B cell (primary cell): Measurements from ENCODE around the gene OTOF.

Source experiments
- EZH2 ChIP-seq: IDR thresholded peaks from 2 replicates; pipeline ENCODE4 v1.6.1; 2012; ENCODE audit warnings: borderline replicate concordance, low read depth, mild to moderate bottlenecking, moderate library complexity, low read length; ENCODE audit not compliant: insufficient read depth, poor library complexity, severe bottlenecking
- TF ChIP-seq, protein P1 (sequence below): fragments of 200-600 bp; IDR thresholded peaks from one replicate; pipeline ENCODE4 v1.8.0; 2022; ENCODE audit warnings: antibody characterized with exemption, mild to moderate bottlenecking

GRCh38 chr2:26414311-26414710, 63.6 kb downstream of the OTOF start:
- TF ChIP-seq, protein P1, sequence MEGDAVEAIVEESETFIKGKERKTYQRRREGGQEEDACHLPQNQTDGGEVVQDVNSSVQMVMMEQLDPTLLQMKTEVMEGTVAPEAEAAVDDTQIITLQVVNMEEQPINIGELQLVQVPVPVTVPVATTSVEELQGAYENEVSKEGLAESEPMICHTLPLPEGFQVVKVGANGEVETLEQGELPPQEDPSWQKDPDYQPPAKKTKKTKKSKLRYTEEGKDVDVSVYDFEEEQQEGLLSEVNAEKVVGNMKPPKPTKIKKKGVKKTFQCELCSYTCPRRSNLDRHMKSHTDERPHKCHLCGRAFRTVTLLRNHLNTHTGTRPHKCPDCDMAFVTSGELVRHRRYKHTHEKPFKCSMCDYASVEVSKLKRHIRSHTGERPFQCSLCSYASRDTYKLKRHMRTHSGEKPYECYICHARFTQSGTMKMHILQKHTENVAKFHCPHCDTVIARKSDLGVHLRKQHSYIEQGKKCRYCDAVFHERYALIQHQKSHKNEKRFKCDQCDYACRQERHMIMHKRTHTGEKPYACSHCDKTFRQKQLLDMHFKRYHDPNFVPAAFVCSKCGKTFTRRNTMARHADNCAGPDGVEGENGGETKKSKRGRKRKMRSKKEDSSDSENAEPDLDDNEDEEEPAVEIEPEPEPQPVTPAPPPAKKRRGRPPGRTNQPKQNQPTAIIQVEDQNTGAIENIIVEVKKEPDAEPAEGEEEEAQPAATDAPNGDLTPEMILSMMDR = no peak
- TF ChIP-seq EZH2 = no peak
